Activated naive CD8-positive, alpha-beta T cell treated with anti-CD3 and anti-CD28 coated beads, Interleukin-2, amount 10 ng/mL, durations not matched to agents 7 days and 5 days (primary cell): ENCODE data around the gene PTH1R. TPM values are rescaled to one million over a fixed set of nuclear protein-coding genes. Genes with fewer than 3 reads are reported as not detected.

ENCODE experiments used
- ATAC-seq: fragments of 150-1000 bp; cut with Tn5 transposase; one replicate; pipeline ENCODE4 v1.10.0; 2021; ENCODE audit warnings: low read depth, moderate library complexity
- POLR2A ChIA-PET: fragments of 350-600 bp; sonication (Branson Sonifier 250); formaldehyde crosslinking; loops from one replicate; lab custom pipeline; 2021; ENCODE audit warnings: antibody characterized with exemption; lab: Charles Lee
- DNase-seq: peaks from one replicate; pipeline ENCODE4 v3.0.0; 2021
- H3K27ac Mint-ChIP-seq: one replicate; pipeline ENCODE4 v1.8.0; 2022; ENCODE audit warnings: mild to moderate bottlenecking, mixed read lengths
- H3K27me3 Mint-ChIP-seq: one replicate; pipeline ENCODE4 v1.8.0; 2022; ENCODE audit warnings: mild to moderate bottlenecking, moderate library complexity, mixed read lengths
- H3K36me3 Mint-ChIP-seq: one replicate; pipeline ENCODE4 v1.8.0; 2021; ENCODE audit warnings: mild to moderate bottlenecking, mixed read lengths
- H3K4me1 Mint-ChIP-seq: one replicate; pipeline ENCODE4 v1.8.0; 2021; ENCODE audit warnings: mixed read lengths
- H3K4me3 Mint-ChIP-seq: one replicate; pipeline ENCODE4 v1.8.0; 2022; ENCODE audit warnings: mild to moderate bottlenecking, moderate library complexity, mixed read lengths
- H3K9me3 Mint-ChIP-seq: one replicate; pipeline ENCODE4 v1.8.0; 2021; ENCODE audit warnings: mixed read lengths
- total RNA-seq, 2 experiments: library from RNA; stranded (reverse); gene quantifications; one replicate each; pipeline ENCODE4 v1.2.3, GENCODE V29; 2021

PTH1R gene
- total RNA-seq, 2 experiments from 2014 or later: not detected

DNA sequence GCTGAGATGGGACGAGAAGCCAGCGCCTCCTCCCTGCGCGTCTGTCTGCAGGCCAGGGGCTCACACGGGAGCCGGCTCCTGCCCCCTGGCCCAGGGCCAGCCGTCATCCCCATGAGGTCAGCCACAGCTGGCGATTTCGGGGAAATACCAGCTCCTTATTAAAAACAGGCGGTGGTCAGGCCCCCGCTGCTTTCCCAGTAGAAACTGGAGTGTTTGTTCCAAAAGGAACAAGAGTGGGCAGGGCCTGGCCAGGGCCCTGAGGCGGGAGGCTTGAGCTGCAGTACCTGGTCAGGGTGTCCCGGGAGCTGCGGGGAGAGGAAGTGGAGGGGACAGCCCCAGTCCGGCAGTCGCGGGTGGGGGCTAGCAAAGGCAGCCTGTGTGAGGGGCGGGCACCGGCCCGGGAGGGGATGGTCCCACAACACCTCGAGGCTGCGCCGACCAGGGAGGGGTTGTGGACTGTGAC is 32.1 kb upstream of the PTH1R start:
- POLR2A ChIA-PET: interaction anchor here (1.0 to 1.3 kb wide), 2 partner anchors 15 to 306 kb away, joined by 3 read pairs; no protein-coding TSS in a partner anchor
- ATAC-seq: peak; percentile 56
- Mint-ChIP-seq H3K27me3 (peaks cover 31% of the 10 kb centered on the region), H3K4me1 (no peaks in the 10 kb centered on the region), H3K36me3 (no peaks in the 10 kb centered on the region), H3K4me3 (peak overlapping the region; percentile 78), H3K9me3 (peaks cover 10% of the 10 kb centered on the region), H3K27ac (peak overlapping the region; percentile 83)
- no peak for DNase-seq

DNA sequence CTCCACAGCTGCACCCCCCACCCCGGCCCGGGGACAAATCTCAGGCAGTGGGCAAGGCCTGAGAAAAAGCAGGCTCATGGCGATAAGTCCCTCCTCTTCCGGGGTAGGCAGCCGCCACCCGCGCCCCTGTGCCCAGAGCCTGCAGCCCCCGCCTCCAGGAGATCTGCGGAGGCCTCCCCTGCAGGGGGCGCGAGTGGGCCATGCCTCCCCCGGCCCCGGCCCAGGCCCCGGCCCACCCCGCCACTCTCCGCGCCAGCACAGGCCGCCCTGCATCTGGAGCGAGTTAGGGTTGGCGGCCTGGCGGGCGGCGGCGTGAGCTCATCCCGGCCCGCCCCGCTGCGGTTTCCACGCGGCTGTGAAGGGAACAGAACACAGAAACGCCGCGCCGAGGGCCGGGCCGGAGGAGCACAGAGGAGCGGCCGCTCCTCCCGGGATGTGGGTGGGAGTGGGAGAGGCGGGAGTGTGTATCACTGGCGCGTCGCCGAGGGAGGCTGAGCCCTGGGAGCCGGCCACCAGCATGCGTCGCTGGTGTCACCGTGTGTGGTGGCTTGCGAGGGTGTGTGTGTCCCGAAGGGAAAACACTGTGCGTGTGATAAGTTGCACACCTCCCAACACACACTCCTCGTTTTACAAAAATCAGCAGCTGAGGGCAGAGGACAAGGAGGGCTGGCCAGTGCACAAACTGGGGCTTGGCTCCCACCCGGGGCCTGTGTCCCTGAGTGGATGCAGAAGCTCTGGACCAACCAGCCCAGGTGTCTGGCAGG is 31.5 kb upstream of the PTH1R start:
- no peaks in the 10 kb centered on the region for H3K36me3 Mint-ChIP-seq
- peaks cover 31% of the 10 kb centered on the region for H3K27me3 Mint-ChIP-seq
- H3K9me3 Mint-ChIP-seq: peaks cover 6% of the 10 kb centered on the region
- H3K4me1 Mint-ChIP-seq: no peaks in the 10 kb centered on the region
- POLR2A ChIA-PET: interaction anchor here (0.6 to 1.3 kb wide), 3 partner anchors 14 to 307 kb away, joined by 3 read pairs; no protein-coding TSS in a partner anchor
- DNase-seq: peak; percentile 77
- peak overlapping the region; percentile 61 for H3K4me3 Mint-ChIP-seq
- ATAC-seq: peak; percentile 85
- no peak overlapping the region for H3K27ac Mint-ChIP-seq

DNA sequence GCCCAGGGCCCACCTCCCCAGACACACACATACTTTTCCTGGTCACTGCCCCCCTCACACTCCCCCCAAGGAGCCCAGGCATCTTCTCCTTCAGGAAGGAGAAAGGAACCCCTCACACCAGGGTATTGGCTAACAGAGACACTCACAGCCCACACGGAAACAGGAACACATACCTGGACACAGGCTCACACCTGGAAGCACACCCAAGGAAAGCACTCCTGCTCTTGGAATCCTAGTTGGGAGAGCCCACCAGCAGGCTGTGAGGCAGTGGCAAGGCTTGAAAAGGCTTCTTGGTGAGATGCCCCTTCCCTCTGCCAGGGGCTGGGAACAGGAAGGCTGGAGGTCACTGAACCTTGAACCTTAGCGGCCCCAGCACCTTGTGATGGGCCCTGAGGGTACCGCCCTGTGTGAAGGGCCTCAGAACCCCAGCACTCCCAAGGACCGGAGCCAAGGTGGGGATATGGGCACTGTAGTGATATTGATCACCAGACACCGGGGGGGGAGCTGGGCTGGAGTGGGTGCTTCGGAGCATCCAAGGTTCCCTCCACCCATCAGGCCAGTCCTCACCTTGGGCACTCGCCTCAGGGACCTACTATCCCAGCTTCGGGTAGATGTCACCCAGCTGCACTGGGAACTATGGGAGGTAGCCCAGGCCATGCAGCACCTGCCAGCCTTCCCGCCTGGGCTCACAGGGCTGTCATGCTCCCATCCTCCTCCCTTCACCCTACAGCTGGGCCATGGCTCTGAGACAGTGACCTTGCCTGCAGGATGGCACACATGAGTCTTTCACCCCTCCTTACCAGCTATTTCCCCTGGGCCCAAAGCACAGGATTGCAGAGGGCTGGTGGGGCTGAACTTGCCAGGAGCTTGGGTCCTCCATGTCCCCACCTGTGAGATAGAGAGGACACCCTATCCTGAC is 30.6 kb upstream of the PTH1R start:
- Mint-ChIP-seq H3K27me3 (peaks cover 25% of the 10 kb centered on the region), H3K27ac (no peak overlapping the region), H3K4me1 (no peaks in the 10 kb centered on the region), H3K36me3 (no peaks in the 10 kb centered on the region), H3K9me3 (peaks cover under 1% of the 10 kb centered on the region), H3K4me3 (peak overlapping the region; percentile 61)
- DNase-seq (no peak), ATAC-seq (no peak)
- POLR2A ChIA-PET: interaction anchor here (0.6 to 1.3 kb wide), 2 partner anchors 13 to 65 kb away, joined by 3 read pairs; no protein-coding TSS in a partner anchor

DNA sequence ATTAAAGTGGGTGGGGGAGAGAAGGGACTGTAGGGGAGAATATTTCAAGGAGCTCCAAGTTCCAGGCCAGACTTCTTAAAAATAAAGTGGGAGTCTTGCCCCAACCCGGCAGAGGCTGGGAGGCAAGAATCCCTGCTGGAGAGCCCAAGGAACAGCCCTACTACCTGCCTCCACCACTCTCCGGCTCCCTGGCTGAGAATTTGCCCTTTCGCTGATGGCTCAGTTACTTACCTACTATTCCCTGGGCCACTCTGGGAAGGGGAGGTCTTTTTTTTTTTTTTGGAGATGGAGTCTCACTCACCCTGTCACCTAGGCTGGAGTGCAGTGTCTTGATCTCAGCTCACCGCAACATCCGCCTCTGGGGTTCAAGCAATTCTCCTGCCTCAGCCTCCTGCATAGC is 29.8 kb upstream of the PTH1R start:
- Mint-ChIP-seq H3K4me1 (no peaks in the 10 kb centered on the region), H3K27me3 (peaks cover 18% of the 10 kb centered on the region), H3K36me3 (no peaks in the 10 kb centered on the region), H3K9me3 (no peaks in the 10 kb centered on the region), H3K4me3 (no peak overlapping the region), H3K27ac (no peak overlapping the region)
- ATAC-seq (no peak), DNase-seq (no peak)
- POLR2A ChIA-PET: no interaction called here

DNA sequence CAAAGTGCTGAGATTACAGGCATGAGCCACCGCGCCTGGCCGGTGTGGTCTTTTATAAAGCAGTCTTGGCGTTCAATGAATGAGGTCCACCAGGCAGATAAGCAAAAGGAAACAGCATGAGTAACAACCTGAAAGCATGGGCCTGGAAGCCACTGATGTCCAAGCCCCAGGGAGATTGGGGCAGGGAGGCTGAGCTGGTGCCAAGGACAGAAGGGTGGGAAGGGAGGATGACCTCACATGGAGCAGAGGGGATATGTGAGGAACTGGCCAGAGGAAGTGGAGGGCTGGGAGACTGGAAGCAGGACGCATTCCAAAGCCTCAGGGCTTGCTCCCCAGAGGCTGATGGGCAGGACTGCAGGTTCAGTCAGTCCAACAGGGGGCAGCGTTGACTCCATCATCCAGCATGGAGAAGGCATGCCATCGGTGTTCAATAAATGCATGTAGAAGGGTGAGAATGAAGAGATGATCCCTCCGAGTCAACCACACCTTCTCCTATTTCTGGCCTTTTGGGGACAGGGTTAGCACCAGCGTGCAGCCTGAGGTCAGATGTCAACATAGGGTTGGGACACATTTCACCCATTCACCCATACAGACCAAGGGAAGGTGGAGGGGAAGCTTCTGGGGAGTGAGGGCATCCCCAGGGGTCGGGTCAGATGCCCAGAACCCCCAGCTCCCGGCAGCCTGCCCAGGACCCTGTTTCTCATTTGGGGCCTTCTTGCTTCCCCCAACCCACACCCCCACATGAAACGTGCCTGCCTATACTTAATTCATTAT is 29.1 kb upstream of the PTH1R start:
- ATAC-seq: no peak
- Mint-ChIP-seq H3K4me3 (no peak overlapping the region), H3K4me1 (no peaks in the 10 kb centered on the region), H3K9me3 (no peaks in the 10 kb centered on the region), H3K27me3 (peaks cover 13% of the 10 kb centered on the region), H3K27ac (no peak overlapping the region), H3K36me3 (no peaks in the 10 kb centered on the region)
- POLR2A ChIA-PET: no interaction called here
- peak; percentile 55 for DNase-seq

DNA sequence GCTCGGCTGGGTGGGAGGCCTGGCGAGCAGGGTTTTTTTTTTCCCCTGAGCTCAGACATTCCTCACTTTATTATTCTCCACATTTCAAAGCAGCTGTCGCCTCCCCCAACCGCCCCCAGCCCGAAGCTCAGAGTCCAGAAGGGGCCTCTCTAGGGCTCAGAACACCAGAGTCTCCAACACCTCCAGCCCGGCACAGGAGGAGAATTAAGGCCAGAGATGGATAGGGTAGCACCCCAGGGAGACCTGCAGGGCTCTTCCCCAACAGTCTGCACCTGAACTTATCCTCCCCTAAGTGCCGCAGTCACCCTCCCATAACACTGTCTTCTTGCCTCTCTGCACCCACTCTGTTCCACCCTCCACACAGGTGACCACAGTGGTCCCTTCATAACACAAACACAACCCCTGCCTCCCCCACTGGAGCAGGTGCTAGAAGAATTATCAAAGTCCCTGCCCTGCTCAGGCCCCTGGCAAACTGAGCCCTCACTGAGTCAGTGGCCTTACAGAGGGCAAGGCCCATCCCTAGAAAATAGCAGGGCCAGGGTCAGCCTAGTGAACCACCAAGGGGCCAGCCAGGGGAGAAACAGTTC is 28.4 kb upstream of the PTH1R start:
- H3K36me3 Mint-ChIP-seq: no peaks in the 10 kb centered on the region
- H3K27me3 Mint-ChIP-seq: peaks cover 10% of the 10 kb centered on the region
- POLR2A ChIA-PET: no interaction called here
- DNase-seq (no peak), ATAC-seq (no peak)
- no peak overlapping the region for H3K4me3 Mint-ChIP-seq
- no peaks in the 10 kb centered on the region for H3K4me1 Mint-ChIP-seq
- H3K9me3 Mint-ChIP-seq: no peaks in the 10 kb centered on the region
- H3K27ac Mint-ChIP-seq: no peak overlapping the region

DNA sequence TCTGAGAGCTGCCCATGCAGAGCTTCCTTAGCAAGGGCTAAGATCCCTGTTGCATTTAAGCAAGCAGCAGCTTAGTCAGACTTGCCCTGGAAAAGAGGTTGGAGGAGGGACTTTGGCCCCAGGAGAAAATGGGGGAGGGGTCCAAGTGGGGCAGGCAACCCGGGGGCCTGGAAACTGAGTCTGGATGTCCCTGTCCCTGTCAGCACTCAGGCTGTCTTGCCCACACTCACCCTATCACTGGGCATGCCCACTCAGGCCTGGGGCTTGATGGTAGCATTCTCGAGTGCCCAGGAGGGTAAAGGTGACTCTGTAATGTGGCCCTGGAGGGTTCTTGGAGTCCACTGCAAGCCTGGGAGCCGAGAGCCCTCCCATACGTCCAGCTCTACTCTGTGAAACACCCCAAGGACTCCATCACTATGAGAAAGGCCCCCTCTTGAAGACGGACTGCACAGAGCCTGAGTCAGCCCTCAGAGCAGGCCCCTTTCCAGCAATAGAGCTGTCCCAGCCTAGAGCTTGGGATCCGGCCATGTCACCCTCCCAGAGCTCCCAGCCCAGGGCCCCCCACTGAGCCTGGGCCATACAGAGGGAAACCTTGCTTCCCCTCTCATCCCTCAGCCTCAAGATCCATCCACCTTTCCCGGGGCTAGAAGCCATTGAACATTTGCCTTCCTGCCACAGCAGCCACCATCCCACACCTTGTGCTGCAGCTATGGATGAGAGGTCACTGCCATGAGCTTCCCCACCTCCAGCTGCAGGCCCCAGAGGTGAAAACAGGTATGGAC is 27.6 kb upstream of the PTH1R start:
- H3K27me3 Mint-ChIP-seq: peaks cover 4% of the 10 kb centered on the region
- H3K4me1 Mint-ChIP-seq: no peaks in the 10 kb centered on the region
- ATAC-seq (no peak), DNase-seq (no peak)
- POLR2A ChIA-PET: no interaction called here
- no peaks in the 10 kb centered on the region for H3K9me3 Mint-ChIP-seq
- H3K4me3 Mint-ChIP-seq: no peak overlapping the region
- no peak overlapping the region for H3K27ac Mint-ChIP-seq
- no peaks in the 10 kb centered on the region for H3K36me3 Mint-ChIP-seq

DNA sequence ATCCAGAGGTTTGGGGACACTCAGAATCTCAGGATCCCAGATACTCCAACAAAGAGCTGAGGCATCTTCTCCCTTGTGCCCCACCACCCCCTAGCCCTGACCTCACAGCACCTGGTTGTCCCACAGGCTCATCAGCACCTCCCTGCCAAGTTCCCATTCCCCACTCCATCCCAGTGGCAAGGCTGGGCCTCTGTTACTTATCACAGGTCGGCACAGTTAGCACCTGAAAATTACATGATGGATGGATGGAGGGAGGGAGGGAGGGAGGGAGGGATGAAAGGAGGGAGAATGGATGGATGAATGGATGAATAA is 27.1 kb upstream of the PTH1R start:
- Mint-ChIP-seq H3K4me1 (no peaks in the 10 kb centered on the region), H3K9me3 (no peaks in the 10 kb centered on the region), H3K27me3 (peaks cover 3% of the 10 kb centered on the region), H3K36me3 (no peaks in the 10 kb centered on the region), H3K27ac (no peak overlapping the region), H3K4me3 (no peak overlapping the region)
- POLR2A ChIA-PET: no interaction called here
- no peak for DNase-seq
- ATAC-seq: no peak

DNA sequence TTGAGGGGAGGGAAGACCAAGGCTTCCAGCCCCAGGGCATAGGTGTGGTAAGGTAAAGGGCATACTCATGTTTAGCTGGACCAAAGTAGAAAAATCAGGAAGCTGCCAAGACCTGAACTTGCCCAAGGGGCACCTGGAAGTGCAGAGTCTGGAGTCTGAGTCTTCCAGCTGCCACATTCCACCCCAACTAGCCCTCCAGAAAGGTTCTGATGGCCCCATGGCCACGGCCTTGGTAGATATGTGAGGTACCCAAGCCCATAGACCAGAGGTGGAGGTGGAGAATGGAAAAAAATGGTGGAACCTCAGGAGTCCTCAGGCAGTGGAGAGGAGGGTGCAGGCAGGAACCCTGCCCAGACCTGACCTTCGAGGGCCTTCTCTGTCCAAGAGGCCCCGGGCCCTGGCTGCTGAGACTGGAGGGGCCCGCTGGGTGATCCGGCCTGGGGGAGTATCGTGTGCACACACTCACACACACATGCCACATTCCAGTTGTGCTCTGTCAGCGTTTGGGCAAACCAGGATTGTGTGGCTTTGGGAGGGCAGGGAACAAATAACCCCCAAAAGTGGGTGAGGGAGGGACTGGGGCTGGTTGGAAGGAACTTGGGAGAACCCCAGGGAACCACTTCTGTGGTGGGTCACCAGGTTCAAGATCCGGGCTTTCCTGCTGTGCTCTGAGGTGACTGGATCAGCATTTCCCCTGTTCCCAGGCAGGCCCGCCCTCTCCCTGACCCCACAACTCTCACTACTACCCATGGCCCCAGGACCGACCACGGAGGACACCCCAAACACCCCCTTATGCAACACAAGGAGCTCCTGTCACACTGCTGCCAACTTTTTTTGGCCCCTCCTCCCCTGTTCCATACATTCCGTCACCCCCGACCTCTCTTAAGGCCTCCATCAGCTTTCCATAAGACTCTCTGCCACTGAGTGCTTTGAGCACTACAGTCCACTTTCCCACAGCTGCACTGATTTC is 25.9 kb upstream of the PTH1R start:
- Mint-ChIP-seq H3K27ac (no peak overlapping the region), H3K9me3 (no peaks in the 10 kb centered on the region), H3K27me3 (peaks cover 2% of the 10 kb centered on the region), H3K4me3 (no peak overlapping the region), H3K4me1 (no peaks in the 10 kb centered on the region), H3K36me3 (no peaks in the 10 kb centered on the region)
- ATAC-seq: no peak
- DNase-seq: no peak
- POLR2A ChIA-PET: no interaction called here

DNA sequence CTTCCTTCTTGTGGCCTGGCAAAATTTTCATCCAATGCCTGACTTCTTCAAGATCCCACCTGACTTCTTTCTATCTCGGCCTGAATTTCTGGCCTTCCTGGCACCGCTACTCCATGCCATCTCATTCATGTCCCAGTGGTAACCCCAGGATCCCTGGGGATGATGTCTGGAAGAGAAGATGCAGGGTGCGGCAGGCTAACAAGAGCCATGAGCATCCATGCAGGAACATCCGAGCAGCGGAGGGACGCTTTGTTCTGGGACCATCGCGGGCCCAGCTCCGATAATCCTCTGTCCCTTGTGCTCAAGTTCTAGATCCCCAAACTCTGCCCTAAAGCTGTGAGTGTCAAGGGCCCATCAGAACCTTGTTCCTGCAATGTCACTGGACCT is 25.2 kb upstream of the PTH1R start:
- no peaks in the 10 kb centered on the region for H3K36me3 Mint-ChIP-seq
- H3K4me3 Mint-ChIP-seq: no peak overlapping the region
- no peaks in the 10 kb centered on the region for H3K9me3 Mint-ChIP-seq
- POLR2A ChIA-PET: no interaction called here
- H3K4me1 Mint-ChIP-seq: no peaks in the 10 kb centered on the region
- peaks cover 2% of the 10 kb centered on the region for H3K27me3 Mint-ChIP-seq
- ATAC-seq: no peak
- DNase-seq: no peak
- no peak overlapping the region for H3K27ac Mint-ChIP-seq

DNA sequence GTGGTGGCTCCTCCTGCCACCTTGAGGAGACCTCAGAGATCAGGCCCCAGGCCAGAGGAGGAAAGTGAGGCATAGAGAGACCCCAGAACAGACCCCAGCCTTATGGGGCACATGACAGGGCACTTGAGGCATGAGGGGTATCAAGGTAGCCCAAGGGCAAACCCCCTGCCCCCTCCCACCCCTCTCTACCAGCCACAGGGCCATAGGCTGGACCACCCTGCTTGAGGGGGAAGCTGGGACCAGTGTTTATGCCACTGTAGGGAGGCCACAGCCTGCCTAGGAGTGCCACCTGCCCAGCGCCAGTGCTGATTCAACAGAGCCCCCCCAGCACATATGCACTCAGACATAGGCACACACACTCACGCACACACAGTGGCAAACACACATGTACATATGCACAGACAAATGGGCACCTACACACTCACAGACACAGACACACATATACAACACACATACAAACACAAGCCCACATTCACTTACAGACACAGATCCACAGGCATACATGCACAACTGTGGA is 24.6 kb upstream of the PTH1R start:
- POLR2A ChIA-PET: no interaction called here
- Mint-ChIP-seq H3K27ac (no peak overlapping the region), H3K4me1 (no peaks in the 10 kb centered on the region), H3K36me3 (no peaks in the 10 kb centered on the region), H3K27me3 (no peaks in the 10 kb centered on the region), H3K9me3 (no peaks in the 10 kb centered on the region), H3K4me3 (no peak overlapping the region)
- ATAC-seq (no peak), DNase-seq (no peak)
